ENCODE data around the gene TFRC. TPM values are rescaled to one million over a fixed set of nuclear protein-coding genes. Genes with fewer than 3 reads are reported as not detected.
"Not testable (repeated sequence)": the region's sequence is repeated elsewhere in the genome, so short reads cannot be mapped to it uniquely, and the experiment has no call there.

The TFRC gene
- total RNA-seq, 6 donors from 2014 or later: 66.0 to 323 (median 234) TPM

DNA sequence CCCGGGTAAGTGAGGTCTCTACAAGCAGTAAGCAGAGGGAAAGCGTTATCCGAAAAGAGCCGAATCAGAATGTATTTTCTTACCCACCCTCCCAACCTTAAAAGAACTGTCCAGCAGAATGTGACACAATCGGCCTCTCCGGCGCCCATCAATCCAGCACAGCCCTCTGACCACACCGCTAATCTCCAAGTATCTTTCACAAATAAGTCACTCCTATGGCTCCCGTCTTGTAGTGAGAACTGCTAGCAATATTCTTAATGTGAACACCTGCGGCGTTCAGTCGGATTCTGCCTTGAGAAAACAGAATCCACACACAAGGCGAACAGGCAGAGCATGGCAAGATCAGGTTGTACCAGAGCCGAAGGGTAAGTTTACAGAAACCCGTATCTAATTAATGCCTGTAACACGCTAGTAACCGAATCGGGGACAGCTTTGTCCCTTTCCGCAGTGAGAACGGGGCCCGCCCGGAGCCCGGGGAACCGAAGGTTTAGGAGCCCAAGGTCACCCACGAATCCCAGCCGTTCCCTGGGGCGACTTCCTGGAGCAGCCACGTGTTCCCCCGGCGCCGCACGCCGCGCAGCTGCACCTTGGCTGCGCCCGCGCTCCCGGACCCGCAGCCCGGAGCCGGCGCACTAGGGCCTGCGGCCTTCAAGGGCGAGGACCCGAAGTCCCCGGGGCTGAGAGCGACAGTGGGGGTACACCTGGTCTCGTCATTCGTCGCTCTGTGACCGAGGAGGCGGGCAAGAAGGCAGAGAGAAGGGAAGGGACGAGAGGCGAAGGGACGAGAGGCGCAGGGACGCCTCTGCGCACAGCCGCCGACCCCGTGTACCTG, 672 bp downstream of the TFRC start:
- 1 to 2% methylated on average over 29 to 37 of the region's 61 CpGs for WGBS, 2 donors
- Histone ChIP-seq H3K36me3 (peaks cover 0 to 7% (median 1%) of the 10 kb centered on the region in 4 donors), H3K9me3 (no peaks in the 10 kb centered on the region), H3K4me1 (peaks cover 12 to 25% (median 14%) of the 10 kb centered on the region in 4 donors), H3K27ac (peak overlapping the region; percentile 89 to 95 (median 91)), H3K27me3 (no peaks in the 10 kb centered on the region), H3K4me3 (peak overlapping the region; percentile 69 to 99 (median 82))
- TF ChIP-seq POLR2AphosphoS5 (IDR thresholded peaks at IDR 0.05) (no peak), EP300 (IDR thresholded peaks at IDR 0.05) (no peak)
- TF ChIP-seq, protein P1, sequence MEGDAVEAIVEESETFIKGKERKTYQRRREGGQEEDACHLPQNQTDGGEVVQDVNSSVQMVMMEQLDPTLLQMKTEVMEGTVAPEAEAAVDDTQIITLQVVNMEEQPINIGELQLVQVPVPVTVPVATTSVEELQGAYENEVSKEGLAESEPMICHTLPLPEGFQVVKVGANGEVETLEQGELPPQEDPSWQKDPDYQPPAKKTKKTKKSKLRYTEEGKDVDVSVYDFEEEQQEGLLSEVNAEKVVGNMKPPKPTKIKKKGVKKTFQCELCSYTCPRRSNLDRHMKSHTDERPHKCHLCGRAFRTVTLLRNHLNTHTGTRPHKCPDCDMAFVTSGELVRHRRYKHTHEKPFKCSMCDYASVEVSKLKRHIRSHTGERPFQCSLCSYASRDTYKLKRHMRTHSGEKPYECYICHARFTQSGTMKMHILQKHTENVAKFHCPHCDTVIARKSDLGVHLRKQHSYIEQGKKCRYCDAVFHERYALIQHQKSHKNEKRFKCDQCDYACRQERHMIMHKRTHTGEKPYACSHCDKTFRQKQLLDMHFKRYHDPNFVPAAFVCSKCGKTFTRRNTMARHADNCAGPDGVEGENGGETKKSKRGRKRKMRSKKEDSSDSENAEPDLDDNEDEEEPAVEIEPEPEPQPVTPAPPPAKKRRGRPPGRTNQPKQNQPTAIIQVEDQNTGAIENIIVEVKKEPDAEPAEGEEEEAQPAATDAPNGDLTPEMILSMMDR (IDR thresholded peaks at IDR 0.05): peak in 2 of 6 experiments; percentile 3 to 4
- peak; percentile 70 to 92 for DNase-seq
- peak; percentile 80 to 85 for ATAC-seq (ENCODE audit: low FRiP score in 2 of 2)

DNA sequence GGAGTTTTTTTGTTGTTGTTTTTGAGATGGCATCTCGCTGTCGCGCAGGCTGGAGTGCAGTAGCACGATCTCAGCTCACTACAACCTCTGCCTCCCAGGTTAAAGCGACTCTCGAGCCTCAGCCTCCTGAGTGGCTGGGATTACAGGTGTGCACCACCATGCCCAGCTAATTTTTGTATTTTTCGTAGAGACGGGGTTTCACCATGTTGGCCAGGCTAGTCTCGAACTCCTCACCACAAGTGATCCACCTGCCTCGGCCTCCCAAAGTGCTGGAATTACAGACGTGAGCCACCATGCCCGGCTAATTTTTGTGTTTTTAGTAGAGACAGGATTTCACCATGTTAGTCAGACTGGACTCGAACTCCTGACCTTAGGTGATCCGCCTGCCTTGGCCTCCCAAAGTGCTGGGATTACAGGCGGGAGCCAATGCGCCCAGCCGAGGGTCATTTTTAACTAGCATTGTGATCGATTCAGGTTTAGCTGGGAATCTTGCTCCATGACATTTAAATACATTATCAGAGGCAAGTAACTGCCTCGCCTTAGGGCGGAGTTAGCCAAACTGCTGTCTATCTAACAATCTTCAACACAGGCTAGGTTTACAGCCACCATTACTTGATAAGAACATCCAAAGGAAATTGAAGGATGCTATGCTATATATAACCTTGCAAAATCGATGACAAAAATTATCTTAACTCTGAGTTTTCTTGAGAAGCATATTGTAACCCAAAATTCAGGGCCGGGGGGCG, 1.6 kb downstream of the TFRC start:
- TF ChIP-seq POLR2A (IDR thresholded peaks at IDR 0.05): peak in 1 of 4 donors; percentile 4
- H3K27ac ChIP-seq: peak overlapping the region in 2 of 4 donors; percentile 89 to 95
- not testable (repeated sequence) for DNase-seq; ATAC-seq (ENCODE audit: low FRiP score in 2 of 2); H3K9me3 ChIP-seq; H3K27me3 ChIP-seq
- WGBS, 2 donors: 75 to 77% methylated on average over 23 of the region's 23 CpGs
- H3K4me3 ChIP-seq: peak overlapping the region in 3 of 4 donors; percentile 71 to 99 (median 93)
- peaks cover 0 to 16% (median 5%) of the 10 kb centered on the region in 4 donors for H3K36me3 ChIP-seq
- peaks cover 12 to 25% (median 14%) of the 10 kb centered on the region in 4 donors for H3K4me1 ChIP-seq

DNA sequence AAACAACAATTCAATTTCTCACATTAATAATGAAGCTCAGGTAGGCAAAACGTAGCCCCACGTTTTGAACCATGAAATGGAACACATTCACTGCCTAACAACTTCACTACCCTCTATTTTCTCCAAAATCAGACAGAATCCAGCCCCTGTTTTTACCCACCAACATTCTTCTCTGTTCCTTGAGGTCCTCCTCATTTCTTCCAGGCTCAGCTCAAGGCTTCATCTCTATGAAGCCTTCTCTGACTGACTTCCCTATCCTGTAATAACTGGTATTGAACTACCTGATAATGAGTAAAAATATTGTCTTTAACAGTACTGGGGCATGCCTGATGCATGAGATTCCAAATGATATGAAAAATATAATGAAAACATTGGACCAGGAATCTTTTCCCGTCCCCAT, 2.2 kb downstream of the TFRC start:
- peak overlapping the region in 3 of 4 donors; percentile 71 to 99 (median 93) for H3K4me3 ChIP-seq
- TF ChIP-seq, protein P1 (IDR thresholded peaks at IDR 0.05): no peak
- no peak for TF ChIP-seq EP300 (IDR thresholded peaks at IDR 0.05)
- TF ChIP-seq POLR2A (IDR thresholded peaks at IDR 0.05): no peak
- TF ChIP-seq POLR2AphosphoS5 (IDR thresholded peaks at IDR 0.05): no peak
- peak overlapping the region in 2 of 4 donors; percentile 89 to 95 for H3K27ac ChIP-seq
- peaks cover 0 to 21% (median 8%) of the 10 kb centered on the region in 4 donors for H3K36me3 ChIP-seq
- WGBS, 2 donors: 77 to 81% methylated on average over 3 of the region's 3 CpGs
- DNase-seq (no peak), ATAC-seq (ENCODE audit: low FRiP score in 2 of 2) (no peak)
- H3K4me1 ChIP-seq: peaks cover 12 to 25% (median 14%) of the 10 kb centered on the region in 4 donors
- H3K9me3 ChIP-seq: no peaks in the 10 kb centered on the region
- H3K27me3 ChIP-seq: no peaks in the 10 kb centered on the region

DNA sequence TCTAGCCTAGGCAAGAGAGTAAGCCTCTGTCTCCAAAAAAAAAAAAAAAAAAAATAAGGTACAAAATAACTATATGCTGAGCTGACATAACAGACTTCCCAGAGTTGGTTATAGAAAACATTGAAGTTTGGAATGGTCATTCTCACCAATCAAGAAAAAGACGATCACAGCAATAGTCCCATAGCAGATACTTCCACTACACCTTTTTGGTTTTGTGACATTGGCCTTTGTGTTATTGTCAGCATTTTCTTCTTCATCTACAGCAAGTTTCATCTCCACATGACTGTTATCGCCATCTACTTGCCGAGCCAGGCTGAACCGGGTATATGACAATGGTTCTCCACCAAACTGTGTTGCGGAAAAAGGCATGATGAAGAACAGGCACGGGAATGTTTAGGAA, 6.9 kb downstream of the TFRC start:
- WGBS, 2 donors: 88 to 94% methylated on average over 6 of the region's 6 CpGs
- Histone ChIP-seq H3K9me3 (no peaks in the 10 kb centered on the region), H3K27ac (no peak overlapping the region), H3K36me3 (peaks cover 6 to 65% (median 33%) of the 10 kb centered on the region in 4 donors), H3K4me3 (no peak overlapping the region), H3K4me1 (peaks cover 0 to 4% (median 2%) of the 10 kb centered on the region in 4 donors), H3K27me3 (no peaks in the 10 kb centered on the region)
- no peak for DNase-seq
- TF ChIP-seq POLR2AphosphoS5 (IDR thresholded peaks at IDR 0.05) (no peak), EP300 (IDR thresholded peaks at IDR 0.05) (no peak), POLR2A (IDR thresholded peaks at IDR 0.05) (no peak)
- TF ChIP-seq, protein P1 (IDR thresholded peaks at IDR 0.05): no peak
- no peak for ATAC-seq (ENCODE audit: low FRiP score in 2 of 2)

DNA sequence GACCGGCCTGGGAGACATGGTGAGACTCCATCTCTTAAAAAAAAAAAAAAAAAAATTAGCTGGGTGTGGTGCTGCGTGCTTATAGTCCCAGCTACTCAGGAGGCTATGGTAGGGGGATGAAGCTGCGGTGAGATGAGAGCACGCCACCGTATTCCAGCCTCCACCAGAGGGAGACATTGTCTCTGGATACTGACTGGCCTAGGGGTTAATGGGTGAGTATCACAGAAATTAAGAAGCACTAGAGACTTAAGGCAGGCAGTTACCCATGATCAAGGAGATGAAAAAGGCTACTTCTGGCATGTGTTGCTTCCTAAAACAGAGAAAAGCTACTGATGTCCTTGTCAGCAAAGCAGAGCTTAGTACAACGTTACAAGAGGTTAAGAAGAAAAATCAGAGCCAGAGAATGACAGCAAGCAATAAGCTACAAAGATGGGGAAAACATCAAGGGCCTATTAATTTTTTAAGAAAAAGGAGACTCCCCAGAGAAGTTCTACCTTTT, 8.6 kb downstream of the TFRC start:
- Histone ChIP-seq H3K27me3 (no peaks in the 10 kb centered on the region), H3K9me3 (no peaks in the 10 kb centered on the region), H3K4me3 (no peak overlapping the region), H3K36me3 (peaks cover 6 to 83% (median 34%) of the 10 kb centered on the region in 4 donors), H3K4me1 (no peaks in the 10 kb centered on the region), H3K27ac (no peak overlapping the region)
- 30 to 38% methylated on average over 6 of the region's 6 CpGs for WGBS, 2 donors
- TF ChIP-seq EP300 (IDR thresholded peaks at IDR 0.05): no peak
- no peak for TF ChIP-seq POLR2AphosphoS5 (IDR thresholded peaks at IDR 0.05)
- TF ChIP-seq, protein P1 (IDR thresholded peaks at IDR 0.05): peak; percentile 45 to 78 (median 60)
- no peak for TF ChIP-seq POLR2A (IDR thresholded peaks at IDR 0.05)
- ATAC-seq (ENCODE audit: low FRiP score in 2 of 2): peak; percentile 84 to 92
- peak in 1 of 2 donors; percentile 46 for DNase-seq

Measured in upper lobe of left lung (tissue), 6 donors.